Mononuclear cell (primary cell): ENCODE data around the gene SH2D5. TPM values are rescaled to one million over a fixed set of nuclear protein-coding genes. Genes with fewer than 3 reads are reported as not detected.

Experiments used
- H3K27me3 ChIP-seq: 2 replicates; pipeline ENCODE4 v1.6.0; 2011; ENCODE audit warnings: low read length, control low read depth; ENCODE audit not compliant: insufficient read depth
- H3K4me1 ChIP-seq: 2 replicates; pipeline ENCODE4 v1.5.1; 2011; ENCODE audit warnings: mild to moderate bottlenecking, low read length, control low read depth; ENCODE audit not compliant: insufficient read depth
- H3K4me3 ChIP-seq: 2 replicates; pipeline ENCODE4 v1.5.1; 2011; ENCODE audit warnings: mild to moderate bottlenecking, low read length, moderate library complexity
- H3K9me3 ChIP-seq: 2 replicates; pipeline ENCODE4 v1.5.1; 2011; ENCODE audit warnings: low read depth, mild to moderate bottlenecking, control low read depth, low read length
- total RNA-seq: library from RNA; depleted of rRNA; stranded (reverse); fragments of >200 nt; gene quantifications from one replicate; pipeline ENCODE4 v1.2.3, GENCODE V29; 2012

The SH2D5 gene
- total RNA-seq, 1 donor = not detected

GRCh38 chr1:20710469-20711284 lies 21.8 kb downstream of the SH2D5 start:
- no peaks in the 10 kb centered on the region for H3K4me1 ChIP-seq
- no peaks in the 10 kb centered on the region for H3K9me3 ChIP-seq
- H3K27me3 ChIP-seq = no peaks in the 10 kb centered on the region
- no peak overlapping the region for H3K4me3 ChIP-seq

- no peaks in the 10 kb centered on the region for H3K4me1 ChIP-seq
- H3K4me3 ChIP-seq = no peak overlapping the region
- no peaks in the 10 kb centered on the region for H3K27me3 ChIP-seq
- no peaks in the 10 kb centered on the region for H3K9me3 ChIP-seq
These were observed 22.6 kb downstream of the SH2D5 start for GRCh38 chr1:20709868-20710267.

GRCh38 chr1:20708891-20709290 lies 23.6 kb downstream of the SH2D5 start:
- no peaks in the 10 kb centered on the region for H3K4me1 ChIP-seq
- no peak overlapping the region for H3K4me3 ChIP-seq
- H3K27me3 ChIP-seq = no peaks in the 10 kb centered on the region
- no peaks in the 10 kb centered on the region for H3K9me3 ChIP-seq

GRCh38 chr1:20708057-20708456 lies 24.4 kb downstream of the SH2D5 start:
- H3K4me1 ChIP-seq = no peaks in the 10 kb centered on the region
- no peaks in the 10 kb centered on the region for H3K9me3 ChIP-seq
- H3K4me3 ChIP-seq = no peak overlapping the region
- no peaks in the 10 kb centered on the region for H3K27me3 ChIP-seq

- Histone ChIP-seq H3K9me3 (no peaks in the 10 kb centered on the region), H3K27me3 (no peaks in the 10 kb centered on the region), H3K4me3 (no peak overlapping the region), H3K4me1 (no peaks in the 10 kb centered on the region)
These were observed 25.7 kb downstream of the SH2D5 start for GRCh38 chr1:20706841-20707240.

- Histone ChIP-seq H3K9me3 (no peaks in the 10 kb centered on the region), H3K27me3 (no peaks in the 10 kb centered on the region), H3K4me3 (no peak overlapping the region), H3K4me1 (no peaks in the 10 kb centered on the region)
These were observed 27.2 kb downstream of the SH2D5 start for GRCh38 chr1:20705203-20705755.

- H3K27me3 ChIP-seq = no peaks in the 10 kb centered on the region
- no peaks in the 10 kb centered on the region for H3K4me1 ChIP-seq
- H3K4me3 ChIP-seq = no peak overlapping the region
- no peaks in the 10 kb centered on the region for H3K9me3 ChIP-seq
These were observed 27.9 kb downstream of the SH2D5 start for GRCh38 chr1:20704390-20705202.

GRCh38 chr1:20703124-20703756 lies 29.3 kb downstream of the SH2D5 start:
- Histone ChIP-seq H3K27me3 (no peaks in the 10 kb centered on the region), H3K4me3 (no peak overlapping the region), H3K4me1 (no peaks in the 10 kb centered on the region), H3K9me3 (no peaks in the 10 kb centered on the region)

GRCh38 chr1:20702416-20702815 lies 30.1 kb downstream of the SH2D5 start:
- Histone ChIP-seq H3K27me3 (no peaks in the 10 kb centered on the region), H3K4me3 (no peak overlapping the region), H3K4me1 (no peaks in the 10 kb centered on the region), H3K9me3 (no peaks in the 10 kb centered on the region)

GRCh38 chr1:20701847-20702246 lies 30.7 kb downstream of the SH2D5 start:
- Histone ChIP-seq H3K27me3 (no peaks in the 10 kb centered on the region), H3K4me1 (peaks cover 3% of the 10 kb centered on the region), H3K4me3 (no peak overlapping the region), H3K9me3 (no peaks in the 10 kb centered on the region)

GRCh38 chr1:20701446-20701845 lies 31.1 kb downstream of the SH2D5 start:
- Histone ChIP-seq H3K4me1 (peaks cover 5% of the 10 kb centered on the region), H3K4me3 (no peak overlapping the region), H3K9me3 (no peaks in the 10 kb centered on the region), H3K27me3 (no peaks in the 10 kb centered on the region)

- H3K4me3 ChIP-seq = no peak overlapping the region
- no peaks in the 10 kb centered on the region for H3K9me3 ChIP-seq
- peaks cover 8% of the 10 kb centered on the region for H3K4me1 ChIP-seq
- H3K27me3 ChIP-seq = no peaks in the 10 kb centered on the region
These were observed 31.8 kb downstream of the SH2D5 start for GRCh38 chr1:20700636-20701215.

- H3K27me3 ChIP-seq = no peaks in the 10 kb centered on the region
- peaks cover 8% of the 10 kb centered on the region for H3K4me1 ChIP-seq
- no peak overlapping the region for H3K4me3 ChIP-seq
- no peaks in the 10 kb centered on the region for H3K9me3 ChIP-seq
These were observed 32.9 kb downstream of the SH2D5 start for GRCh38 chr1:20699558-20699957.

- peaks cover 8% of the 10 kb centered on the region for H3K4me1 ChIP-seq
- H3K4me3 ChIP-seq = no peak overlapping the region
- H3K9me3 ChIP-seq = no peaks in the 10 kb centered on the region
- H3K27me3 ChIP-seq = no peaks in the 10 kb centered on the region
These were observed 34.1 kb downstream of the SH2D5 start for GRCh38 chr1:20698195-20698910.
